Spleen (tissue), 11 donors: ENCODE measurements around the gene HIC1. TPM values are rescaled to one million over a fixed set of nuclear protein-coding genes. Genes with fewer than 3 reads are reported as not detected.

ENCODE experiments used
- DNase-seq: peaks from one replicate; pipeline ENCODE4 v3.0.0-alpha.2; 2020
- H3K27ac ChIP-seq, 8 donors: fragments of 200-600 bp; sonication (generic) in 7 of 8; 1 replicate in 4 of 8; 2 replicates in 4 of 8; pipeline versions ENCODE4 v1.5.0 to v1.8.0; 2016 to 2021; ENCODE audit warnings: inconsistent platforms in 4 of 8, mild to moderate bottlenecking in 4 of 8, moderate library complexity in 1 of 8
- H3K27me3 ChIP-seq, 7 donors: fragments of 200-600 bp; sonication (generic) in 6 of 7; replicated peaks in 1 of 7; 1 replicate in 4 of 7; 2 replicates in 3 of 7; pipeline versions ENCODE4 v1.5.0 to v1.8.0; 2016 to 2021; ENCODE audit warnings: inconsistent platforms in 3 of 7, mild to moderate bottlenecking in 1 of 7
- H3K36me3 ChIP-seq, 6 donors: fragments of 200-600 bp; sonication (generic) in 5 of 6; 1 replicate in 4 of 6; 2 replicates in 2 of 6; pipeline versions ENCODE4 v1.5.0 to v1.8.0; 2016 to 2021; ENCODE audit warnings: inconsistent platforms in 2 of 6
- H3K4me1 ChIP-seq, 6 donors: fragments of 200-600 bp; sonication (generic) in 5 of 6; 1 replicate in 3 of 6; 2 replicates in 3 of 6; pipeline versions ENCODE4 v1.5.0 to v1.8.0; 2016 to 2021; ENCODE audit warnings: inconsistent platforms in 3 of 6
- H3K4me3 ChIP-seq, 8 donors: fragments of 200-600 bp; sonication (generic) in 7 of 8; 1 replicate in 4 of 8; 2 replicates in 4 of 8; pipeline versions ENCODE4 v1.5.0 to v1.8.0; 2016 to 2021; ENCODE audit warnings: inconsistent platforms in 4 of 8, mild to moderate bottlenecking in 4 of 8, moderate library complexity in 2 of 8
- H3K9me3 ChIP-seq, 8 donors: fragments of 200-600 bp; sonication (generic) in 7 of 8; 1 replicate in 4 of 8; 2 replicates in 4 of 8; pipeline versions ENCODE4 v1.5.0 to v1.8.0; 2016 to 2021; ENCODE audit warnings: inconsistent platforms in 4 of 8
- CTCF ChIP-seq, 11 experiments: fragments of 200-600 bp in 7 of 11; fragments of 450-650 bp in 4 of 11; sonication (generic) in 4 of 11; IDR thresholded peaks in 8 of 11; conservative IDR thresholded peaks in 3 of 11; 1 replicate in 7 of 11; 2 replicates in 4 of 11; pipeline versions ENCODE4 v1.4.0 to v1.8.0; 2016 to 2021; ENCODE audit warnings: antibody characterized with exemption in 11 of 11, inconsistent platforms in 4 of 11, mild to moderate bottlenecking in 1 of 11
- POLR2A ChIP-seq, 3 donors: fragments of 450-650 bp; IDR thresholded peaks; one replicate each; pipeline ENCODE4 v1.5.1; 2017; ENCODE audit warnings: antibody characterized with exemption in 3 of 3, mild to moderate bottlenecking in 1 of 3
- POLR2AphosphoS5 ChIP-seq, 3 donors: sonication (generic); formaldehyde crosslinking; IDR thresholded peaks; one replicate each; pipeline ENCODE4 v1.5.1; 2017; ENCODE audit warnings: antibody characterized with exemption in 3 of 3
- WGBS, 5 donors: extraction: QIAGEN DNeasy Blood & Tissue Kit in 3 of 5; methylation state at CpG; one replicate each; pipeline versions ENCODE4 v1.1.5 to v1.1.7; 2013 to 2018; 5-methylcytosine and 5-hydroxymethylcytosine counted together
- intact Hi-C: fragments of 100-400 bp; cut with DNase I; formaldehyde crosslinking; loops from one replicate; pipeline ENCODE4 v1.15.0; 2023; ENCODE audit warnings: low total_unique reads
- polyA plus RNA-seq, 3 donors: library from polyadenylated mRNA; stranded (reverse); fragments of 200-250 nt; gene quantifications; one replicate each; pipeline ENCODE4 v1.2.1, GENCODE V29; 2013
- total RNA-seq, 7 donors: library from RNA; depleted of rRNA in 3 of 7; stranded (reverse); fragments of >200 nt in 3 of 7; fragmentation: NEBNext Ultra II Directional in 4 of 7; extraction: Animal tissue kit (Norgen Biotek cat#: 25700) in 4 of 7; gene quantifications; one replicate each; pipeline versions ENCODE4 v1.1.0 to v1.2.1, GENCODE V29; 2016 to 2021
- donor health status: healthy with polysubstance abuse.
- donor health status: DM: no; HTN: no; CAD: no; lungs with moderate emphysema.
- donor health status: DM: no; HTN: no; CAD: no.
- donor health status: Bipolar disorder and iron deficiency.
- donor health status: healthy.
- donor health status: DM: no; HTN: no; CAD: no.
- donor health status: DM: yes; HTN: yes; CAD: no.

The HIC1 gene
- total and polyA plus RNA-seq, 10 donors, result 1.3 to 59.6 (median 17.9) TPM

GRCh38 chr17:2023692-2024571, 31.0 kb upstream of the HIC1 start:
- peaks cover 2 to 77% (median 33%) of the 10 kb centered on the region in 7 donors for H3K27me3 ChIP-seq
- peaks cover 25 to 66% (median 53%) of the 10 kb centered on the region in 6 donors for H3K4me1 ChIP-seq
- peak overlapping the region in 1 of 8 donors; percentile 11 for H3K27ac ChIP-seq
- peak overlapping the region; percentile 33 to 84 (median 65) for H3K4me3 ChIP-seq
- TF ChIP-seq POLR2A (IDR thresholded peaks at IDR 0.05) (no peak), POLR2AphosphoS5 (IDR thresholded peaks at IDR 0.05) (no peak), CTCF (IDR thresholded peaks at IDR 0.05 in 8 of 11, conservative IDR thresholded peaks at IDR 0.05 in 3 of 11) (no peak)
- H3K36me3 ChIP-seq, result no peaks in the 10 kb centered on the region
- H3K9me3 ChIP-seq, result no peaks in the 10 kb centered on the region
- intact Hi-C loops, result no loop called here
- 0 to 2% (median 2%) methylated on average over 5 to 85 of the region's 85 CpGs for WGBS, 5 donors
- DNase-seq, result no peak

DNA sequence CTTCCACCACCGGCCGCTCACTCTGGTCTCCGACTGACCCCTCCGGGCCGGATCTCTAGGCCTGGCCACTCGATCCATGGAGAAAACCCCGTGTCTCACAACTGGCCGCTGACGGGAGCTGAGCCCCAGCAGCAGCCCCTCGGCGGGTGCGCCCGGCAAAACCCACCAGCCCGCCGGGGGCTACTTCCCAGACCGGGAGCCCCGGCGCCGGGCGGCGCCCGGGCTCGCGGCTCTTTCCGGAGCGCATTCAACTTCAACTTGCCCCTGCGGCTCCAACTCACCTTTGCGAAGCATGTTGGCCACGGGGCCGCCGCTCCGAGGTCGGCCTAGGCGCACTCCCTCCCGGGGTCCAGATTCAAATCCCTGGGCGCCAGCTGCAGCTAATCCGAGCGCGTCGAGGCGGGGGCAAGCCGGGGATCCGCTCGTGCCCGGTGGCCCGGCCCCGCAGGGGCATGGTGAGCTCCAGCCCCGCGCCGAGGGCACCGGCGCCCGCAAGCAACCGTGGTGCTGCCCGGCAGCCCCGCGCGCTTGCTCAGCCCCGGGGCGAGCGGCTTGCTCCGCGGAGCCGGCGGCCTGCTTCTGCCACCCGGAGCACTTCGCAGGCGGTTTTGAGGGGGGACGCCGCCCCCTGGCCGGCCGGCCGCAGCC, 30.2 kb upstream of the HIC1 start:
- no peak for DNase-seq
- Histone ChIP-seq H3K27ac (peak overlapping the region in 1 of 8 donors; percentile 28), H3K4me3 (peak overlapping the region; percentile 33 to 84 (median 65)), H3K36me3 (no peaks in the 10 kb centered on the region), H3K27me3 (peaks cover 2 to 77% (median 33%) of the 10 kb centered on the region in 7 donors), H3K4me1 (peaks cover 25 to 68% (median 57%) of the 10 kb centered on the region in 6 donors), H3K9me3 (no peaks in the 10 kb centered on the region)
- intact Hi-C loops, result loop anchor here (5.0 kb wide), 1 partner anchor 117 kb away; no protein-coding TSS in a partner anchor
- 1 to 2% (median 1%) methylated on average over 29 to 73 of the region's 73 CpGs for WGBS, 5 donors
- TF ChIP-seq POLR2A (IDR thresholded peaks at IDR 0.05) (no peak), POLR2AphosphoS5 (IDR thresholded peaks at IDR 0.05) (no peak), CTCF (IDR thresholded peaks at IDR 0.05 in 8 of 11, conservative IDR thresholded peaks at IDR 0.05 in 3 of 11) (no peak)

GRCh38 chr17:2025220-2025621, 29.7 kb upstream of the HIC1 start, which contains the start of gene RTN4RL1:
Gene RTN4RL1, minus strand, starts transcription at chr17:2025334. Its CDS starts 469 bp downstream, at chr17:2024865.
- Histone ChIP-seq H3K27ac (peak within 1 kb of the TSS in 1 of 8 donors; percentile 28), H3K9me3 (no peaks in the 10 kb centered on the region), H3K4me3 (peak within 1 kb of the TSS; percentile 33 to 84 (median 65)), H3K27me3 (peaks cover 2 to 80% (median 33%) of the 10 kb centered on the region in 7 donors), H3K4me1 (peaks cover 25 to 69% (median 57%) of the 10 kb centered on the region in 6 donors), H3K36me3 (no peaks in the 10 kb centered on the region)
- TF ChIP-seq POLR2A (IDR thresholded peaks at IDR 0.05), result no peak
- TF ChIP-seq POLR2AphosphoS5 (IDR thresholded peaks at IDR 0.05), result peak in 1 of 3 donors; percentile 58
- intact Hi-C loops, result loop anchor here (5.0 kb wide), 1 partner anchor 118 kb away; no protein-coding TSS in a partner anchor
- peak; percentile 87 for DNase-seq
- 0 to 2% (median 0%) methylated on average over 22 to 47 of the region's 47 CpGs for WGBS, 5 donors

GRCh38 chr17:2025622-2026309, 29.1 kb upstream of the HIC1 start:
- TF ChIP-seq POLR2AphosphoS5 (IDR thresholded peaks at IDR 0.05) (peak in 1 of 3 donors; percentile 2), CTCF (IDR thresholded peaks at IDR 0.05 in 8 of 11, conservative IDR thresholded peaks at IDR 0.05 in 3 of 11) (peak in 10 of 11 experiments; percentile 8 to 66 (median 54)), POLR2A (IDR thresholded peaks at IDR 0.05) (no peak)
- H3K4me1 ChIP-seq, result peaks cover 28 to 69% (median 57%) of the 10 kb centered on the region in 6 donors
- peak overlapping the region; percentile 33 to 84 (median 65) for H3K4me3 ChIP-seq
- peaks cover 2 to 80% (median 33%) of the 10 kb centered on the region in 7 donors for H3K27me3 ChIP-seq
- no peaks in the 10 kb centered on the region for H3K9me3 ChIP-seq
- DNase-seq, result no peak
- intact Hi-C loops, result loop anchor here (5.0 kb wide), 1 partner anchor 118 kb away; no protein-coding TSS in a partner anchor
- H3K27ac ChIP-seq, result peak overlapping the region in 1 of 8 donors; percentile 28
- H3K36me3 ChIP-seq, result no peaks in the 10 kb centered on the region
- 1 to 3% (median 2%) methylated on average over 48 to 55 of the region's 55 CpGs for WGBS, 5 donors
